Small intestine (tissue), 7 donors: ENCODE data around the gene KIAA1755. TPM values are rescaled to one million over a fixed set of nuclear protein-coding genes. Genes with fewer than 3 reads are reported as not detected.
"Not testable (repeated sequence)": the region's sequence is repeated elsewhere in the genome, so short reads cannot be mapped to it uniquely, and the experiment has no call there.

Experiments used
- DNase-seq, 2 donors: peaks; one replicate each; pipeline versions ENCODE4 v3.0.0 to v3.0.0-alpha.2; 2013
- FAIRE-seq: peaks from 2 replicates; lab custom pipeline; 2012; peaks lifted over from hg19 to GRCh38; lab: Jason Lieb, UNC
- H3K27ac ChIP-seq, 3 donors: one replicate each; pipeline ENCODE4 v1.5.1; 2013; ENCODE audit warnings: low read length in 2 of 3, mild to moderate bottlenecking in 2 of 3, control low read depth in 1 of 3, inconsistent platforms in 1 of 3, low read depth in 1 of 3, moderate library complexity in 1 of 3
- H3K27me3 ChIP-seq, 3 donors: one replicate each; pipeline ENCODE4 v1.6.1; 2013; ENCODE audit warnings: low read length in 3 of 3, inconsistent platforms in 1 of 3; ENCODE audit not compliant: control insufficient read depth in 3 of 3, insufficient read depth in 3 of 3
- H3K36me3 ChIP-seq, 3 donors: one replicate each; pipeline ENCODE4 v1.6.1; 2013; ENCODE audit warnings: low read length in 3 of 3, inconsistent platforms in 1 of 3, low read depth in 1 of 3, mild to moderate bottlenecking in 1 of 3, moderate library complexity in 1 of 3; ENCODE audit not compliant: control insufficient read depth in 3 of 3, insufficient read depth in 2 of 3
- H3K4me1 ChIP-seq, 3 donors: one replicate each; pipeline ENCODE4 v1.6.1; 2013; ENCODE audit warnings: low read length in 2 of 3, inconsistent platforms in 1 of 3, low read depth in 1 of 3, mild to moderate bottlenecking in 1 of 3, moderate library complexity in 1 of 3; ENCODE audit not compliant: control insufficient read depth in 3 of 3, insufficient read depth in 2 of 3
- H3K4me3 ChIP-seq, 3 donors: one replicate each; pipeline ENCODE4 v1.5.1; 2013; ENCODE audit warnings: low read length in 3 of 3, control low read depth in 1 of 3, inconsistent platforms in 1 of 3, low read depth in 1 of 3, mild to moderate bottlenecking in 1 of 3, moderate library complexity in 1 of 3
- H3K9me3 ChIP-seq, 2 donors: one replicate each; pipeline ENCODE4 v1.6.1; 2013; ENCODE audit warnings: low read depth in 1 of 2, low read length in 1 of 2; ENCODE audit not compliant: control insufficient read depth in 2 of 2, insufficient read depth in 1 of 2
- WGBS, 3 donors: extraction: QIAGEN DNeasy Blood & Tissue Kit; methylation state at CpG; one replicate each; pipeline ENCODE4 v1.1.7; 2013; 5-methylcytosine and 5-hydroxymethylcytosine counted together
- polyA plus RNA-seq, 4 donors: library from polyadenylated mRNA; stranded (reverse) in 3 of 4; unstranded in 1 of 4; fragments of 200-250 nt in 3 of 4; fragments of 120-200 nt in 1 of 4; gene quantifications; one replicate each; pipeline versions ENCODE4 v1.2.1 to v1.2.3, GENCODE V29; 2013
- donor health status: healthy with polysubstance abuse.
- donor health status: control.
- donor health status: control.
- donor health status: Bipolar disorder and iron deficiency.
- donor health status: healthy.

Gene KIAA1755
- polyA plus RNA-seq, 4 donors: 0.45 to 5.6 (median 1.5) TPM

DNA sequence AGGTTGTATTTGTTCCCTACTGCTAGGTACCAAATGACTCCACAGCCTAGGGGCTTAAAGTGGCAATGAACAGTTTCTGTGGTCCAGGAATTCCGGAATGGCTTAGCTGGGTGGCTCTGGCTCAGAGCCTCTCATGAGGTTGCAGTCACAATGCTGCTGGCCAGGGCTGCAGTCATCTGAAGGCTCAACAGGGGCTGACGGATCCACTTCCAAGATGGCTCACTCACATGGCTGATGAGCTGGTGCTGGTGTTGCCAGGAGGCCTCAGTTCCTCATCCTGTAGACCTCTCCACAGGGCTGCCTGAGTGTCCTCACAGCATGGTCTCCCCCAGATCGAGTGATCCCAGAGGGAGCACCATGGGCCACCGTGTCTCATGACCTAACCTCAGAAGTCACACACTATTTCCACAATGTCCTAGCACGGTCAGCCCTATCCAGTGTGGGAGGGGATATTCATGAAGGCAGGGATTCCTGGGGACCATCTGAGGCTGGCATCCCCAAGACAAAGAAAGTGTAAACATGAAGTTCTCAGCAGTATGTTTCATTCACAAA, 24.4 kb upstream of the KIAA1755 start:
- Histone ChIP-seq H3K4me1 (no peaks in the 10 kb centered on the region), H3K36me3 (no peaks in the 10 kb centered on the region), H3K27ac (no peak overlapping the region), H3K4me3 (no peak overlapping the region), H3K27me3 (peaks cover 0 to 4% (median 0%) of the 10 kb centered on the region in 3 donors), H3K9me3 (peaks cover 0 to 8% of the 10 kb centered on the region in 2 donors)
- FAIRE-seq: no peak
- no peak for DNase-seq
- 89 to 92% (median 91%) methylated on average over 5 of the region's 5 CpGs for WGBS, 3 donors

- WGBS, 3 donors: 85 to 92% (median 91%) methylated on average over 7 of the region's 7 CpGs
- H3K9me3 ChIP-seq, H3K27me3 ChIP-seq, H3K4me1 ChIP-seq, H3K27ac ChIP-seq, H3K36me3 ChIP-seq, H3K4me3 ChIP-seq, DNase-seq, FAIRE-seq: not testable (repeated sequence)
Observed at GRCh38 chr20:38284066-38284650, 23.6 kb upstream of the KIAA1755 start.

DNA sequence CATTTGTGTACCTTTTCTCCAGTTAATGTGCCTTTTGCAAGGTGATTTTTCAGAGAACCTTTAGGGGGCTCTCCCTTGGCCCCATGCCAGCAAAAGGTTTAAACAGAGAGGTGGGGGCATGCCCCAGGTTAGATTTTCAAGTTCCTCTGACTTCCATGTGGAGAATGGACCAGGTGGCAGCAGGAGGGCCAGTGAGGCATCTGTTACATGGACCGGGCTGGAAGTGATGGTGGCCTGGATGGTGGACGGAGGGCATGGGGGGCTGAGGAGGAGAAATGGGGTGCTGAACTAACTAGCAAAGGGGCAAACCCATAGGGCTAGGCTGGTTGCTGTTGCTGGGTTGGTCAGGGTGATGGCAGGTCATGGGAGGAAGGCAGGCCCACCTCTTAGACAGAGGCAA, 22.7 kb upstream of the KIAA1755 start:
- Histone ChIP-seq H3K27ac (no peak overlapping the region), H3K36me3 (no peaks in the 10 kb centered on the region), H3K4me1 (no peaks in the 10 kb centered on the region), H3K4me3 (no peak overlapping the region), H3K27me3 (peaks cover 0 to 4% (median 0%) of the 10 kb centered on the region in 3 donors), H3K9me3 (peaks cover 0 to 8% of the 10 kb centered on the region in 2 donors)
- 80 to 94% (median 89%) methylated on average over 2 of the region's 2 CpGs for WGBS, 3 donors
- no peak for FAIRE-seq
- no peak for DNase-seq

- WGBS, 3 donors: 80 to 86% (median 85%) methylated on average over 6 of the region's 6 CpGs
- H3K4me1 ChIP-seq, H3K9me3 ChIP-seq, H3K4me3 ChIP-seq, H3K27me3 ChIP-seq, H3K36me3 ChIP-seq, DNase-seq, FAIRE-seq, H3K27ac ChIP-seq: not testable (repeated sequence)
Observed at GRCh38 chr20:38281176-38281915, 20.8 kb upstream of the KIAA1755 start.

- WGBS, 3 donors: 78 to 90% (median 85%) methylated on average over 2 of the region's 2 CpGs
- H3K36me3 ChIP-seq: no peaks in the 10 kb centered on the region
- H3K4me3 ChIP-seq: no peak overlapping the region
- H3K9me3 ChIP-seq: peaks cover 0 to 4% of the 10 kb centered on the region in 2 donors
- no peaks in the 10 kb centered on the region for H3K27me3 ChIP-seq
- peak overlapping the region in 1 of 3 donors; percentile 28 for H3K27ac ChIP-seq
- FAIRE-seq (no peak), DNase-seq (no peak)
- H3K4me1 ChIP-seq: no peaks in the 10 kb centered on the region
Observed at GRCh38 chr20:38278763-38279162, 18.2 kb upstream of the KIAA1755 start.

DNA sequence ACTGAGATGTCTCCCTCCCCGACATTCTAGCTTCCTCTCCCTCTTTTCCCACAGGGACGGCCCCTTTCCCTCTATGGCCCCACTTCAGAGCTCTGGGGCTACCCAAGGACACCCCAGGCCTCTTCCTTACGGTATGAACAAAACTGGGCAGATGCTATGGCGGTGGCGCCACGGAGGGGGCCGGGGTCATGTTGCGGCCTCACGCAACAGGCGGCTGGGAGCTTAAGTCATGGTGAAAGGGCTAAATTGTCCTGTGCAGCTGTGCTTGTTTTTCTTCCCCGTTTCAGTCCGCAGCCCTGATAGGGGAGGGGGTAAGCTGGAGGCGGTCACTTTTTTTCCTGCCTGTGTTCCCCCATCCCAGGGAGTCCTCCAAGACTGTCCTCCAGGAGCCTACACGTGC, 17.6 kb upstream of the KIAA1755 start:
- Histone ChIP-seq H3K27ac (peak overlapping the region in 2 of 3 donors; percentile 28 to 37), H3K27me3 (no peaks in the 10 kb centered on the region), H3K4me1 (no peaks in the 10 kb centered on the region), H3K4me3 (no peak overlapping the region), H3K36me3 (no peaks in the 10 kb centered on the region), H3K9me3 (peaks cover 0 to 4% of the 10 kb centered on the region in 2 donors)
- peak in 1 of 2 donors; percentile 24 for DNase-seq
- WGBS, 3 donors: 67 to 76% (median 76%) methylated on average over 14 of the region's 14 CpGs
- no peak for FAIRE-seq

GRCh38 chr20:38277691-38278090, 17.2 kb upstream of the KIAA1755 start:
- H3K9me3 ChIP-seq: peaks cover 0 to 4% of the 10 kb centered on the region in 2 donors
- H3K27ac ChIP-seq: peak overlapping the region in 2 of 3 donors; percentile 28 to 37
- no peak for FAIRE-seq

GRCh38 chr20:38277285-38277684, 16.8 kb upstream of the KIAA1755 start:
- FAIRE-seq (no peak), DNase-seq (no peak)
- peaks cover 0 to 4% of the 10 kb centered on the region in 2 donors for H3K9me3 ChIP-seq
- H3K27ac ChIP-seq: no peak overlapping the region
- no peak overlapping the region for H3K4me3 ChIP-seq
- H3K4me1 ChIP-seq: no peaks in the 10 kb centered on the region
- no peaks in the 10 kb centered on the region for H3K36me3 ChIP-seq
- 83 to 95% (median 94%) methylated on average over 5 of the region's 5 CpGs for WGBS, 3 donors
- H3K27me3 ChIP-seq: peaks cover 0 to 3% (median 0%) of the 10 kb centered on the region in 3 donors

More at GRCh38 chr20:38277691-38278090, 17.2 kb upstream of the KIAA1755 start:
- Histone ChIP-seq H3K36me3 (no peaks in the 10 kb centered on the region), H3K27me3 (no peaks in the 10 kb centered on the region), H3K4me1 (no peaks in the 10 kb centered on the region), H3K4me3 (no peak overlapping the region)
- WGBS, 3 donors: 70 to 79% (median 75%) methylated on average over 2 of the region's 2 CpGs
- no peak for DNase-seq
